ENCODE data around the gene YY1. TPM values are rescaled to one million over a fixed set of nuclear protein-coding genes. Genes with fewer than 3 reads are reported as not detected.
A peak's percentile ranks its signal among the peaks of the same experiment; 100 is the strongest.

YY1 gene
- total and polyA plus RNA-seq, 2 of the 8 experiments (the other 6 are each of a cell fraction or from before 2014, with no cell fraction given) = 26.4 to 106 TPM

DNA sequence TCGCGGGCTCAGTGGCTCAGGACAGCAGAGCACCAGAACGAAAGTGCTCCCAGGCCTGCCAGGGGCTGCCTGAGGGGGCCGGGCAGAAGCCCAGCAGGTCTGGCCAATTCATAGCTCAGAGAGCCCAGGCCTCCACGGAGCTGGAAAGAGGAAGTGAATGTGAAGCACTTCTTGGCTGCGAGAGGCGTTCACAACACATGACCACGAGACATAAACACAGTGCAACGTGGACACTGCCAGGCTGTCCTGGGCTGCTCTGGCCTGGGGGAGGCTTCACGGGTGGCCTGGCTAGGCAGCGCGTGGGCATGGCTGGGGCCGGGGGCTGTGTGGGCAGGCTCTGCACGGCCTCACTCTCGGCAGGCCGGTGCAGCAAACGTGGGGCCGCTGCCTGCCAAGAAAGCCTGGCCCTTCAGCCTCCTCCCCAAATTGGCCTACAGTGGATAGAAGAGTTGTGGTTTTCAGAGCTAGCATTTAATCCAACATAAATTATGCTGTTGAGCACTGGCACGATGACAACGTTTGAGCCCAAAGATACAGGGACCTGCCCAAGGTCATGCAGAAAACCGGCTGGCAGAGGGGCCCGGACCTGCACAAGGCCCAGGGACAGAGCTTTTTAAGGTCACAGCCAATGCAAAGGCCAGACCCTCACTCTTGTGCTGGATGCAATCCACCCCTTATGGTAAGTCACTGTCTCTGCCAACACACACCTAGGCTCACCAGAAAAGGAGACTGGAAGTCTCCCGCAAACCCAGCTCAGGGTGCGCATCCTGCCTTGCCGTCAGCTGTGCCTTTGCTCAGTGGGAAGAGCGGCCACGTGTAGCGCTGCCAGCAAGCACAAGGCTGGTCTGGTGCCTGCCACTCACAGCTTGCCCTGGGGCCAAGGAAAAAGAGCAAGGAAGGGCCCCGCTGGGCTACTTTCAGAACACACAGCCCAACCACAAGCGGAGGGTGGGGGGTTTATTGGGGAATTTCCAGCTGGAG is 58.7 kb downstream of the YY1 start:
- H3K4me3 ChIP-seq (ENCODE audit: extremely low read depth in 1 of 4, insufficient read depth in 2 of 4, low read depth in 3 of 4, low read length in 4 of 4) = no peak overlapping the region

More for the DNA sequence above, 58.7 kb downstream of the YY1 start:
- peaks cover 10% of the 10 kb centered on the region; the same call in 1 of the 2 replicates for H3K79me1 ChIP-seq (ENCODE audit: low read depth, low read length)
- H2BK5ac ChIP-seq (ENCODE audit: low read depth, low read length) = no peak overlapping the region
- H3K14ac ChIP-seq (ENCODE audit: insufficient read length) = no peak overlapping the region
- H3K23ac ChIP-seq (ENCODE audit: insufficient read length) = no peak overlapping the region
- POLR2A ChIA-PET (ENCODE audit: partially characterized antibody) = interaction anchor here (0.8 to 14.7 kb wide), 7 partner anchors 9 to 336 kb away, joined by 3 to 200 read pairs (median 3); partner anchors contain the start of gene SLC25A29
- DNase-seq (ENCODE audit: low read depth in 1 of 2, low spot score in 2 of 2) = no peak
- no peak overlapping the region for H2BK15ac ChIP-seq (ENCODE audit: low read length)
- H3K9ac ChIP-seq (replicated peaks in 1 of 4; ENCODE audit: extremely low read depth in 1 of 4, low read depth in 3 of 4, low read length in 3 of 4) = no peak overlapping the region
- H2BK12ac ChIP-seq (ENCODE audit: low read depth, low read length) = no peak overlapping the region
- no peak overlapping the region for H4K91ac ChIP-seq (replicated peaks; ENCODE audit: insufficient read length, low read length)
- TF ChIP-seq MAFK (IDR thresholded peaks at IDR 0.05; ENCODE audit: low read depth, low read length) = no peak
- no peak for TF ChIP-seq CBX8 (IDR thresholded peaks at IDR 0.05; ENCODE audit: borderline replicate concordance, low read depth, low read length)
- TF ChIP-seq, protein P1, sequence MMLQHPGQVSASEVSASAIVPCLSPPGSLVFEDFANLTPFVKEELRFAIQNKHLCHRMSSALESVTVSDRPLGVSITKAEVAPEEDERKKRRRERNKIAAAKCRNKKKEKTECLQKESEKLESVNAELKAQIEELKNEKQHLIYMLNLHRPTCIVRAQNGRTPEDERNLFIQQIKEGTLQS (IDR thresholded peaks at IDR 0.05; ENCODE audit: insufficient read depth, low read depth, low read length) = no peak
- CTCF ChIA-PET (ENCODE audit: partially characterized antibody) = interaction anchor here (0.7 to 2.7 kb wide), 8 partner anchors 10 to 52 kb away, joined by 3 to 14 read pairs (median 3); no protein-coding TSS in a partner anchor
- H3K4me1 ChIP-seq (replicated peaks in 1 of 4; ENCODE audit: control insufficient read depth in 3 of 4, insufficient read depth in 4 of 4, low read length in 3 of 4) = no peaks in the 10 kb centered on the region
- H3K9me3 ChIP-seq (ENCODE audit: insufficient read depth in 2 of 2, low read depth in 1 of 2, low read length in 1 of 2) = no peaks in the 10 kb centered on the region
- H3K36me3 ChIP-seq (ENCODE audit: control insufficient read depth in 2 of 4, insufficient read depth in 4 of 4, low read length in 3 of 4) = peaks cover 2 to 38% (median 8%) of the 10 kb centered on the region in 4 experiments; a peak in 6 of 8 replicates
- no peak overlapping the region for H3K27ac ChIP-seq (ENCODE audit: low read depth, low read length)
- no peak overlapping the region for H3K4me2 ChIP-seq (ENCODE audit: insufficient read depth in 1 of 2, low read depth in 2 of 2, low read length in 2 of 2)
- peaks cover 0 to 37% of the 10 kb centered on the region in 2 experiments; a peak in 2 of 4 replicates for H3K79me2 ChIP-seq (ENCODE audit: control insufficient read depth in 1 of 2, insufficient read depth in 2 of 2, low read length in 2 of 2)
- H4K5ac ChIP-seq (ENCODE audit: insufficient read length, low read depth, low read length) = no peak overlapping the region
- FAIRE-seq = no peak
- H2AK5ac ChIP-seq (ENCODE audit: low read depth, low read length) = no peak overlapping the region
- H2AFZ ChIP-seq (ENCODE audit: low read length) = no peak overlapping the region
- H3K4ac ChIP-seq (replicated peaks; ENCODE audit: insufficient read length, low read depth, low read length) = no peak overlapping the region
- H2BK120ac ChIP-seq (replicated peaks; ENCODE audit: low read depth, low read length) = no peak overlapping the region
- no peak overlapping the region for H2BK20ac ChIP-seq (ENCODE audit: low read length)
- H3K18ac ChIP-seq (ENCODE audit: extremely low read depth, low read length) = no peak overlapping the region
- peak overlapping the region; percentile 43; the same call in 1 of the 2 replicates for H4K8ac ChIP-seq (ENCODE audit: extremely low read depth, insufficient read depth, low read length)
- no peak overlapping the region for H3K56ac ChIP-seq (replicated peaks; ENCODE audit: insufficient read length, low read depth, low read length)
- no peaks in the 10 kb centered on the region for H3K23me2 ChIP-seq (ENCODE audit: low read depth, low read length)
- peaks cover 10 to 38% of the 10 kb centered on the region in 2 experiments for H4K20me1 ChIP-seq (replicated peaks in 1 of 2; ENCODE audit: control insufficient read depth in 1 of 2, insufficient read depth in 2 of 2, low read length in 2 of 2)
- no peaks in the 10 kb centered on the region for H3K27me3 ChIP-seq (replicated peaks in 1 of 4; ENCODE audit: control insufficient read depth in 3 of 4, extremely low read depth in 1 of 4, insufficient read depth in 3 of 4, low read length in 3 of 4)
- WGBS, 2 experiments (ENCODE audit: extremely low coverage in 1 of 2, insufficient coverage in 1 of 2, insufficient read length in 1 of 2, insufficient replicate concordance in 2 of 2, low coverage in 1 of 2, low lambda C conversion rate in 2 of 2, missing lambda C conversion rate in 1 of 2) = 92% methylated on average over 30 of the region's 30 CpGs; no CpG with 5 or more reads in 1 of the 2 experiments
